ENCODE data around the gene SNX27. TPM values are rescaled to one million over a fixed set of nuclear protein-coding genes. Genes with fewer than 3 reads are reported as not detected.
"Not testable (repeated sequence)": the region's sequence is repeated elsewhere in the genome, so short reads cannot be mapped to it uniquely, and the experiment has no call there.

Gene SNX27
- total and polyA plus RNA-seq, 2 donors (not counting 1 experiment from before 2014, with no cell fraction given), result 13.5 to 45.6 TPM

- no peaks in the 10 kb centered on the region for H3K4me1 Mint-ChIP-seq
- H3K9me3 ChIP-seq (ENCODE audit: control extremely low read depth in 1 of 3, control insufficient read depth in 2 of 3, insufficient read depth in 1 of 3, low read length in 2 of 3), result peaks cover 0 to 12% (median 12%) of the 10 kb centered on the region in 3 donors
These were observed 121.3 kb downstream of the SNX27 start for GRCh38 chr1:151733126-151733525.

GRCh38 chr1:151733995-151734394, 122.1 kb downstream of the SNX27 start:
- peaks cover 0 to 12% (median under 1%) of the 10 kb centered on the region in 4 experiments for H3K27me3 ChIP-seq (replicated peaks in 1 of 4; ENCODE audit: control extremely low read depth in 1 of 4, control insufficient read depth in 3 of 4, insufficient read depth in 4 of 4, low read length in 3 of 4)
- H3K4me3 Mint-ChIP-seq; H3K27ac ChIP-seq (ENCODE audit: low read length in 2 of 2); H4K20me1 ChIP-seq (ENCODE audit: control insufficient read depth, insufficient read depth, low read length, poor library complexity, severe bottlenecking); H3K79me2 ChIP-seq (ENCODE audit: control insufficient read depth, insufficient read depth, low read length); ATAC-seq (ENCODE audit: low read depth); DNase-seq; H3K27ac Mint-ChIP-seq; H3K4me1 Mint-ChIP-seq; H3K9ac ChIP-seq (ENCODE audit: low read length); H3K4me3 ChIP-seq (ENCODE audit: control extremely low read depth in 1 of 5, extremely low read depth in 1 of 5, insufficient read depth in 1 of 5, low read depth in 2 of 5, low read length in 4 of 5); H3K4me1 ChIP-seq (ENCODE audit: control insufficient read depth in 2 of 2, insufficient read depth in 2 of 2, low read length in 2 of 2); H3K4me2 ChIP-seq (replicated peaks; ENCODE audit: low read depth, low read length, poor library complexity, severe bottlenecking); H2AFZ ChIP-seq (ENCODE audit: insufficient read depth, low read depth, low read length, poor library complexity, severe bottlenecking); H3K36me3 ChIP-seq (replicated peaks in 1 of 2; ENCODE audit: control extremely low read depth in 1 of 2, control insufficient read depth in 1 of 2, extremely low read depth in 1 of 2, insufficient read depth in 2 of 2, low read length in 1 of 2); POLR2A ChIA-PET: not testable (repeated sequence)
- WGBS (ENCODE audit: insufficient coverage), result 97% methylated on average over 9 of the region's 9 CpGs
- peaks cover 12% of the 10 kb centered on the region for H3K9me3 Mint-ChIP-seq (ENCODE audit: insufficient read depth)
- H3K9me3 ChIP-seq (ENCODE audit: control extremely low read depth in 1 of 3, control insufficient read depth in 2 of 3, insufficient read depth in 1 of 3, low read length in 2 of 3), result peaks cover 0 to 17% (median 12%) of the 10 kb centered on the region in 3 donors
- CTCF ChIA-PET, result interaction anchor here (1.0 to 2.3 kb wide), 9 partner anchors 11 to 433 kb away, joined by 3 to 20 read pairs (median 4); no protein-coding TSS in a partner anchor
- H3K27me3 Mint-ChIP-seq, result peaks cover 37% of the 10 kb centered on the region
- intact Hi-C loops (cut with micrococcal nuclease), result loop anchor here (2.0 kb wide), 1 partner anchor 199 kb away; no protein-coding TSS in a partner anchor

More at GRCh38 chr1:151733126-151733525, 121.3 kb downstream of the SNX27 start:
- ATAC-seq (ENCODE audit: low read depth) (no peak), DNase-seq (no peak)
- H3K4me1 ChIP-seq (ENCODE audit: control insufficient read depth in 2 of 2, insufficient read depth in 2 of 2, low read length in 2 of 2), result no peaks in the 10 kb centered on the region
- no peak overlapping the region for H3K4me3 ChIP-seq (ENCODE audit: control extremely low read depth in 1 of 5, extremely low read depth in 1 of 5, insufficient read depth in 1 of 5, low read depth in 2 of 5, low read length in 4 of 5)
- H3K79me2 ChIP-seq (ENCODE audit: control insufficient read depth, insufficient read depth, low read length), result no peaks in the 10 kb centered on the region
- no peaks in the 10 kb centered on the region for H3K36me3 ChIP-seq (replicated peaks in 1 of 2; ENCODE audit: control extremely low read depth in 1 of 2, control insufficient read depth in 1 of 2, extremely low read depth in 1 of 2, insufficient read depth in 2 of 2, low read length in 1 of 2)
- TF ChIP-seq CTCF (IDR thresholded peaks at IDR 0.05) (no peak), EZH2 (IDR thresholded peaks at IDR 0.05; ENCODE audit: borderline replicate concordance, insufficient read depth, low read depth, low read length, poor library complexity, severe bottlenecking) (no peak)
- H3K9me3 Mint-ChIP-seq (ENCODE audit: insufficient read depth), result peaks cover 9% of the 10 kb centered on the region
- H3K27me3 Mint-ChIP-seq, result peaks cover 43% of the 10 kb centered on the region
- H4K20me1 ChIP-seq (ENCODE audit: control insufficient read depth, insufficient read depth, low read length, poor library complexity, severe bottlenecking), result no peaks in the 10 kb centered on the region
- no peak overlapping the region for H3K4me3 Mint-ChIP-seq
- intact Hi-C loops (cut with micrococcal nuclease), result no loop called here
- H3K27me3 ChIP-seq (replicated peaks in 1 of 4; ENCODE audit: control extremely low read depth in 1 of 4, control insufficient read depth in 3 of 4, insufficient read depth in 4 of 4, low read length in 3 of 4), result peaks cover 0 to 17% (median 3%) of the 10 kb centered on the region in 4 experiments
- ChIA-PET CTCF (interaction anchor here (0.6 to 2.3 kb wide), 3 partner anchors 139 to 723 kb away, joined by 3 to 12 read pairs (median 7); no protein-coding TSS in a partner anchor), POLR2A (no interaction called here)
- H3K27ac Mint-ChIP-seq, result no peak overlapping the region
- no peak overlapping the region for H3K27ac ChIP-seq (ENCODE audit: low read length in 2 of 2)
- 87% methylated on average over 3 of the region's 3 CpGs for WGBS (ENCODE audit: insufficient coverage)
- no peak overlapping the region for H3K9ac ChIP-seq (ENCODE audit: low read length)
- no peak overlapping the region for H2AFZ ChIP-seq (ENCODE audit: insufficient read depth, low read depth, low read length, poor library complexity, severe bottlenecking)
- H3K4me2 ChIP-seq (replicated peaks; ENCODE audit: low read depth, low read length, poor library complexity, severe bottlenecking), result no peak overlapping the region

All from B cell (primary cell).